ENCODE measurements around the gene DISP2. TPM values are rescaled to one million over a fixed set of nuclear protein-coding genes. Genes with fewer than 3 reads are reported as not detected.

DISP2 gene
- total RNA-seq, 2 experiments from 2014 or later = 0.08 to 0.14 TPM

- peak; percentile 95 for DNase-seq
- no peaks in the 10 kb centered on the region for H3K27me3 Mint-ChIP-seq
- H3K9me3 Mint-ChIP-seq = no peaks in the 10 kb centered on the region
- H3K4me1 Mint-ChIP-seq = peaks cover 28% of the 10 kb centered on the region
- H3K4me3 Mint-ChIP-seq = peak within 1 kb of the TSS; percentile 71
- H3K36me3 Mint-ChIP-seq = peaks cover 9% of the 10 kb centered on the region
- H3K27ac Mint-ChIP-seq = no peak within 1 kb of the TSS
These were observed 34.6 kb upstream of the DISP2 start, which contains the start of gene INAFM2 for GRCh38 chr15:40323239-40323952. INAFM2 (plus strand) TSS chr15:40323692; CDS start chr15:40324056, 364 bp downstream.

GRCh38 chr15:40323953-40324937 lies 33.8 kb upstream of the DISP2 start:
- Mint-ChIP-seq H3K27me3 (no peaks in the 10 kb centered on the region), H3K4me1 (peaks cover 28% of the 10 kb centered on the region), H3K27ac (no peak overlapping the region), H3K4me3 (peak overlapping the region; percentile 71), H3K9me3 (no peaks in the 10 kb centered on the region), H3K36me3 (peaks cover 12% of the 10 kb centered on the region)
- peak; percentile 43 for DNase-seq

- Mint-ChIP-seq H3K27ac (no peak overlapping the region), H3K4me3 (peak overlapping the region; percentile 71)
- no peak for DNase-seq
These were observed 32.8 kb upstream of the DISP2 start for GRCh38 chr15:40325188-40325587.

GRCh38 chr15:40325700-40326099 lies 32.3 kb upstream of the DISP2 start:
- peaks cover 12% of the 10 kb centered on the region for H3K36me3 Mint-ChIP-seq

More at GRCh38 chr15:40325188-40325587, 32.8 kb upstream of the DISP2 start:
- no peaks in the 10 kb centered on the region for H3K9me3 Mint-ChIP-seq
- H3K4me1 Mint-ChIP-seq = peaks cover 28% of the 10 kb centered on the region
- H3K36me3 Mint-ChIP-seq = peaks cover 12% of the 10 kb centered on the region
- H3K27me3 Mint-ChIP-seq = no peaks in the 10 kb centered on the region

GRCh38 chr15:40327457-40327856 lies 30.6 kb upstream of the DISP2 start:
- no peak for DNase-seq
- peaks cover 12% of the 10 kb centered on the region for H3K36me3 Mint-ChIP-seq
- no peaks in the 10 kb centered on the region for H3K27me3 Mint-ChIP-seq
- H3K4me3 Mint-ChIP-seq = no peak overlapping the region
- no peaks in the 10 kb centered on the region for H3K9me3 Mint-ChIP-seq
- peaks cover 24% of the 10 kb centered on the region for H3K4me1 Mint-ChIP-seq
- H3K27ac Mint-ChIP-seq = no peak overlapping the region

More at GRCh38 chr15:40325700-40326099, 32.3 kb upstream of the DISP2 start:
- no peaks in the 10 kb centered on the region for H3K9me3 Mint-ChIP-seq
- H3K4me1 Mint-ChIP-seq = peaks cover 28% of the 10 kb centered on the region
- no peak overlapping the region for H3K27ac Mint-ChIP-seq
- H3K27me3 Mint-ChIP-seq = no peaks in the 10 kb centered on the region
- H3K4me3 Mint-ChIP-seq = no peak overlapping the region
- no peak for DNase-seq

GRCh38 chr15:40328176-40328575 lies 29.8 kb upstream of the DISP2 start:
- no peak overlapping the region for H3K27ac Mint-ChIP-seq
- H3K9me3 Mint-ChIP-seq = no peaks in the 10 kb centered on the region
- no peaks in the 10 kb centered on the region for H3K27me3 Mint-ChIP-seq
- H3K36me3 Mint-ChIP-seq = peaks cover 12% of the 10 kb centered on the region
- DNase-seq = no peak
- no peak overlapping the region for H3K4me3 Mint-ChIP-seq
- peaks cover 21% of the 10 kb centered on the region for H3K4me1 Mint-ChIP-seq

- DNase-seq = no peak
- Mint-ChIP-seq H3K27me3 (no peaks in the 10 kb centered on the region), H3K9me3 (no peaks in the 10 kb centered on the region), H3K4me3 (no peak overlapping the region), H3K36me3 (peaks cover 12% of the 10 kb centered on the region), H3K27ac (no peak overlapping the region), H3K4me1 (peaks cover 22% of the 10 kb centered on the region)
These were observed 29.3 kb upstream of the DISP2 start for GRCh38 chr15:40328751-40329150.

- no peak for DNase-seq
- H3K27ac Mint-ChIP-seq = no peak overlapping the region
- no peaks in the 10 kb centered on the region for H3K9me3 Mint-ChIP-seq
- no peaks in the 10 kb centered on the region for H3K27me3 Mint-ChIP-seq
- H3K36me3 Mint-ChIP-seq = peaks cover 12% of the 10 kb centered on the region
- H3K4me3 Mint-ChIP-seq = no peak overlapping the region
- H3K4me1 Mint-ChIP-seq = peaks cover 26% of the 10 kb centered on the region
These were observed 28.2 kb upstream of the DISP2 start for GRCh38 chr15:40329804-40330203.

- H3K27me3 Mint-ChIP-seq = no peaks in the 10 kb centered on the region
- H3K36me3 Mint-ChIP-seq = peaks cover 8% of the 10 kb centered on the region
- no peaks in the 10 kb centered on the region for H3K9me3 Mint-ChIP-seq
- DNase-seq = no peak
- H3K27ac Mint-ChIP-seq = no peak overlapping the region
- H3K4me1 Mint-ChIP-seq = peaks cover 21% of the 10 kb centered on the region
- H3K4me3 Mint-ChIP-seq = no peak overlapping the region
These were observed 27.6 kb upstream of the DISP2 start for GRCh38 chr15:40330368-40330836.

- Mint-ChIP-seq H3K27ac (no peak overlapping the region), H3K4me1 (peaks cover 15% of the 10 kb centered on the region), H3K27me3 (no peaks in the 10 kb centered on the region), H3K36me3 (peaks cover 3% of the 10 kb centered on the region), H3K4me3 (no peak overlapping the region), H3K9me3 (no peaks in the 10 kb centered on the region)
- no peak for DNase-seq
These were observed 27.0 kb upstream of the DISP2 start for GRCh38 chr15:40331026-40331425.

- peaks cover 3% of the 10 kb centered on the region for H3K36me3 Mint-ChIP-seq
- DNase-seq = no peak
- H3K27ac Mint-ChIP-seq = no peak overlapping the region
- H3K4me3 Mint-ChIP-seq = no peak overlapping the region
- H3K4me1 Mint-ChIP-seq = peaks cover 15% of the 10 kb centered on the region
- H3K9me3 Mint-ChIP-seq = no peaks in the 10 kb centered on the region
- no peaks in the 10 kb centered on the region for H3K27me3 Mint-ChIP-seq
These were observed 26.4 kb upstream of the DISP2 start for GRCh38 chr15:40331637-40332036.

- Mint-ChIP-seq H3K4me1 (peaks cover 12% of the 10 kb centered on the region), H3K27me3 (no peaks in the 10 kb centered on the region), H3K36me3 (peaks cover 3% of the 10 kb centered on the region), H3K9me3 (no peaks in the 10 kb centered on the region), H3K4me3 (no peak overlapping the region), H3K27ac (no peak overlapping the region)
- no peak for DNase-seq
These were observed 25.8 kb upstream of the DISP2 start for GRCh38 chr15:40332113-40332781.

- H3K9me3 Mint-ChIP-seq = no peaks in the 10 kb centered on the region
- H3K4me1 Mint-ChIP-seq = peaks cover 16% of the 10 kb centered on the region
- DNase-seq = no peak
- no peak overlapping the region for H3K4me3 Mint-ChIP-seq
- H3K27me3 Mint-ChIP-seq = no peaks in the 10 kb centered on the region
- H3K36me3 Mint-ChIP-seq = no peaks in the 10 kb centered on the region
- H3K27ac Mint-ChIP-seq = no peak overlapping the region
These were observed 24.0 kb upstream of the DISP2 start for GRCh38 chr15:40333922-40334492.

GRCh38 chr15:40334541-40334940 lies 23.5 kb upstream of the DISP2 start:
- no peaks in the 10 kb centered on the region for H3K9me3 Mint-ChIP-seq
- H3K27ac Mint-ChIP-seq = no peak overlapping the region
- no peak for DNase-seq
- H3K27me3 Mint-ChIP-seq = no peaks in the 10 kb centered on the region
- H3K4me3 Mint-ChIP-seq = no peak overlapping the region
- peaks cover 16% of the 10 kb centered on the region for H3K4me1 Mint-ChIP-seq
- H3K36me3 Mint-ChIP-seq = no peaks in the 10 kb centered on the region

Measured in activated naive CD8-positive, alpha-beta T cell treated with anti-CD3 and anti-CD28 coated beads for 36 hours (primary cell).